Right forelimb (tissue), 1 donor: ENCODE measurements around the gene TARBP1.
"Not testable (repeated sequence)": the region's sequence is repeated elsewhere in the genome, so short reads cannot be mapped to it uniquely, and the experiment has no call there.

Source experiments
- DNase-seq: peaks from one replicate; pipeline ENCODE4 v3.0.0-alpha.2; 2018

TARBP1 gene

GRCh38 chr1:234375672-234376071 lies 103.3 kb downstream of the TARBP1 start:
- no peak for DNase-seq

DNA sequence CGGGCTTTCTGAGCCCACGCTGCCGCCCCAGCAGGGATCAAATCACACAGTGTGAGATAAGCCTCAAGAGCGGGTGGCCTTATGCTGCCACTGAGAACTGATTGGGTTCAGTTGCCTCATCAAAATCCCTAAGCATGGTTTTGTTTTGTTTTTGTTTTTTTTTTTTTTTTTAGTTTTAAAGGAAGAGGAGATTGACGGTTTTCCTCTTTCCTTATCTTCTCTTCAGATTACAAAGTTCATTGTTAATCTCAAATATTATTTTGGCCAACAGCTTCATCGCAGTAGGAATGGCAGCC lies 105.1 kb downstream of the TARBP1 start:
- no peak for DNase-seq

DNA sequence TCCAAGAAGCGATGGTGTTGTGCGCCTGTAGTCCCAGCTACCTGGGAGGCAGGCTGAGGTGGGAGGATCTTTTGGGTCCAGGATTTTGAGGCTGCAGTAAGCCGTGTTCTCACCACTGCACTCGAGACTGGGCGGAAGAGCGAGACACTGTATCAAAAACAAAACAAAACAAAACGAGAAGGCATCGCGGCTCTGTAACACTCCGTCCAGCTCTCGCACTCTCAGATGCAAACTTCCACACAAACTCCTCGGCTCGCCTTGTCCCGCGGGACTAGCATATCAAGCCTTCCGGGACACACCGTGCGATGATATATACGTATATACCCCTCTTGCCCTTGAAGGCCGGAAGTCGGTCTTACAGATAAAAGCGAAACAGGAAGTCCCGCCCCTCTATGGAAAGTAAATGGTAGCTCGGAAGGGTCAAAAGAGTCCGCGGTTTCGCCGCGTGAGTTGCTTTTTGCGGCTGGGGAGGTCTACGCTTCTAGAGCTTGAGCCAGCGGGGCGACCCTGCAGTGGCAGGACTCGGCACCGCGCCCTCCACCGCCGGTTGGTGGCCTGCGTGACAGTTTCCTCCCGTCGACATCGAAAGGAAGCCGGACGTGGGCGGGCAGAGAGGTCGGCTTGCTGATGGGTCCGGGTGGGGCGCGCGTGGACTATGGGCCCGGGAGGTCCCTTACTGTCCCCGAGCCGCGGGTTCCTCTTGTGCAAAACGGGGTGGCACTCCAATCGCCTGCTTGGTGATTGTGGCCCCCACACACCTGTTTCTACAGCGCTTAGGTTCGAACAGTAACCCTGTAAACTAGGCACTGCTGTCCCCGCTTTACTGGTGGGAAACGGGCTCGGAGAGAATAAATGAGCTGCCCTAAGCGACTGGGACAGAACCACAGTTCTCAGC lies 105.7 kb downstream of the TARBP1 start, which contains the start of gene COA6:
Gene COA6, plus strand, starts transcription at position 393 of the 895 bp plus-strand sequence. Its CDS starts 11 bp downstream, at position 404.
- peak; percentile 92 for DNase-seq

GRCh38 chr1:234372011-234372757 lies 106.8 kb downstream of the TARBP1 start:
- no peak for DNase-seq

- no peak for DNase-seq
Measured at GRCh38 chr1:234371414-234371813, 107.6 kb downstream of the TARBP1 start.

GRCh38 chr1:234369784-234370183 lies 109.2 kb downstream of the TARBP1 start:
- DNase-seq, result no peak

DNA sequence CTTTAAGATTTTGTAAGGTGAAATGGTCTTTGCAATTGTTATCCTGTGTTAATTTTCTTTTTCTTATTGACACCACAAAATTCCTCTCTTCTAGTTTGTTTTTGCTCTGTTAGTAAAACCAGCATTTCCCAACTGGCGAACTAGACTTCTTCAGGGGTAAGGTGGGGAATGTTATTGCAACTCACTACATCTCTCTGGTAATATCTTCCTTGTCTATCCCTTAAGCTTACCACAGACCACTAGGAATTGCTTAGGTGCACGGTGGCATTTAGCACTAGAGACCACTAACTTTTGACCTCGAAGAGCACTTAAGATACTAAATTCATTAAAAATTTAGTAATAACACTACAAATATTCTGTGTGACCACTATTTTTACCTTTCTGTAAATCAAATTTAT lies 109.9 kb downstream of the TARBP1 start:
- DNase-seq, result no peak

- DNase-seq, result no peak
Measured at GRCh38 chr1:234368320-234369032, 110.5 kb downstream of the TARBP1 start.

DNA sequence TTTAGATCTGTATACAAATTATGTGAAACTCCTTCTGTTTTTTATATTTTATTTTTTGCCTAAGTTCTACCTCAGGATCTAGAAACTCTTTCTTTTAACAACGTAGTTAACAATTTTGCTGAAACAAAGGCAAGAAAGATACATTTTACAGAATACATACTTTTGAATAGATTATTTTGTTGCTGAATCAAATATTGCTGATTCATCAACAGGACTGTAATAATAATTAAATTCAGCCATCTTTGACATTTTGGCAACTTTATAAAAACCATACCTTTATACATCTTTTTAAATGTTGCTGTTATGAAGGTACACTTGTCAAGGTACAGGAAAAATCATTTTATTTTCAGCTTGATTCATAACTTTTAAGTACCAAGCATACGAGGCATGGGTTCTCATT lies 116.4 kb downstream of the TARBP1 start:
- DNase-seq, result no peak

GRCh38 chr1:234361102-234361603 lies 117.8 kb downstream of the TARBP1 start:
- DNase-seq, result no peak

DNA sequence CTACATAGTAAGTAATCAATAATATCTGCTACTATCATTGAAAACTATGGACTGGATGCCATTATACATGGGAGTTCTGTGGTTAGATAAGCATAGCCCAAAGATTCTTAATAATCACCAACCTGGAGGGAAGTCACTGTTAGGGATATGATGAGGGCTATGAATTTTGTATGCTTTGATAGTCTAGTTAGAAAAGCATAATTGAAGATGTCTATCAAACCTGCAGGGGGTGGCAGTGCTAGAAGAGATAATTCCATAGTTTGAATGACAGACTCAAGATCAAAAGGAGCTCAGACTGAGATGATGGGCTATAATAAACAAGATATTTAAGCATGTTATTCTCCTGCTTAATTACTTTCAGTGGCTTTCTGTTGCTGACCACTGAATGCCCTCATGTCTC lies 121.1 kb downstream of the TARBP1 start:
- DNase-seq, result no peak

DNA sequence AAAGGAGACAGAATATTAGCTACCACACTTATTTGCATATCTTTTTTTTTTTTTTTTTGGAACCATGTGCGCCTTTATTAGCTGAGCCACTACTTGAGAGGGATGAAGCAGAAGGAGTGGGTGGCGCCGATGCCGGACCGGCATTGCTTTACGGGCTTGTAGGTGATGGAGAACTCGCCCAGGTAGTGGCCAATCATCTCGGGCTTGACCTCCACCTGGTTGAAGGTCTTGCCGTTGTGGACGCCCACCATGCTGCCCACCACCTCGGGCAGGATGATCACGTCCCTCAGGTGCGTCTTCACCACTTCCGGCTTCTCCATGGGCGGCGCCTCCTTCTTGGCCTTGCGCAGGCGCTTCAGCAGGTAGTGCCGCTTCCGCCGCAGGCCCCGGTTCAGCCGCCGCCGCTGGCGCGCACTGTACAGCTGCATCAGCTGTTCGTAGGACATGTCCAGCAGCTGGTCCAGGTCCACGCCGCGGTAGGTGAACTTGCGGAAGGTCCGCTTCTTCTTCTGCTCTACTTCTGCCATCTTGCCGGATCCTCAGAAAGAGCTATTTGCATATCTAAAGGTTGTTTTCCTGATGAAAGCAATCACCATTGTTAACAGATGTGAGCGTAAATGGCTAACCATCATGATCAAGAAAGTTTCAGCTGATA lies 122.2 kb downstream of the TARBP1 start:
- DNase-seq, result not testable (repeated sequence)

GRCh38 chr1:234355782-234356510 lies 123.0 kb downstream of the TARBP1 start:
- DNase-seq, result no peak

- DNase-seq, result no peak
Measured at GRCh38 chr1:234348964-234349363, 130.0 kb downstream of the TARBP1 start.

DNA sequence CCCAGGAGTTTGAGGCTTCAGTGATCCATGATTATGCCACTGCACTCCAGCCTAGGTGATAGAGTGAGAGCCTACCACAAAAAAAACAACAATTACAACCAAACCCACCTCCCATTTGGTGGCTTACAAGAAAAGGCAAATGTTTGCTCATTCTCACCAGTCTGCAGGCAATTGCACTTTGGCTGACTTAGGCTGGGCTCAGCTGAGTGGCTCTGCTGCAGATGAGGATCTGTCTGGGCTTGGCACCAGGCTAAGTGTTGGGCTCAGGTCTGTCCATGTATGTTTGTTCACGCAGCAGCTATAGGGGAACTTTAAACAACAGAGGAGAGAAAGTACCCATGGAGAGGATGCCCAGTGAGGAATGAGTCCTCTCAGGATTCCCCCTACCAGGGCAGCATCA lies 133.7 kb downstream of the TARBP1 start:
- no peak for DNase-seq

DNA sequence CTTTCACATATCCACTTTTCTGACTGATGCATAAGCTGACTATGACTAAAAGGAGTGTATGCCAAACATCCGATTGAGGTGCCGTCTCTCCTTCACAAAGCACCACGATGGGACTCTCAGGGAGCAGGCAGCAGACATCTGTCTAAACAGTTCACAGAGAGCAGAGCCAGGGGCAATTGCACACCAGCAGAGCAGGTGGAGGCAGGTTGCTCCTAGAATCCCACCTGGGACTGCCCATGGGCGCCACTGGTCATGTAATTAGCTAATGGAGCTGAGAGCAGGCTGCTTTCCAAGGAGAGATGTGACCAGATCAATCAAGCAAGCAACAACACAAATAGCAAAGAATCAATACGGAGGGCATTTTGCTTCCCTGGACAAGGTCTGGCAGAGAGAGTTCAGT lies 136.2 kb downstream of the TARBP1 start:
- DNase-seq, result no peak
